NCI-H2107 (cell line): ENCODE measurements around the gene USP34.
"Not testable (repeated sequence)": the region's sequence is repeated elsewhere in the genome, so short reads cannot be mapped to it uniquely, and the experiment has no call there.

Experiments used
- DNase-seq: peaks from one replicate; lab custom pipeline; 2025; lab: John Stamatoyannopoulos, UW

USP34 gene

DNA sequence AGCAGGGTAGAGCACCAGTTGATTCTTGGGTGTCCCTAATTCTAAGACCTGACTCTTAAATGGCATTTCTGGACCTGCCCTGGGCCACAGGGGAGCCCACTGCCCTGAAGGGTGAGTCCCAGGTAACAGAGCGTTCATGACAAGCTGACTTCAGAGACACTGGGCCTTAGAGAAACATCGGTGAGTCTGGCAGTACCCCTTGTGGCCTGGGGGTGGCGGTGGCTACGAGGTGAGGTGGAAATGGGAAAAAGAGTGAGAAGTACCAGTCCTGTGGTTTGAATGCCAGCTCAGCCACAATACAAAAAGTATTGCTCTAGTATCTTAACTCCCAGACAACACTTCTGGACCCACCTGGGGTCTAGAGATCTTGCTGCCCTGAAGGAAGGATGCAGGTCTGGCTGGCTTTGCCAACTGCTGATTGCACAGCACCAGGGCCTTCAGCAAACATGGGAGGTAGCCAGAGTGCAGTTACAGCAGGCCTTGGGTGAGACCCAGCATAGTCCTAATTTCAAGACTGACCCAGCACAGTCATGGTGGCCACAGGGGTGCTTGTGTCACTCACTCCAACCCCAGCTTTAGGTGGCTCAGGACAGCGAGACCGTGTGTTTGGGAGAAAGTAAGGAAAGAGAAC lies 44.5 kb downstream of the USP34 start:
- DNase-seq = no peak

DNA sequence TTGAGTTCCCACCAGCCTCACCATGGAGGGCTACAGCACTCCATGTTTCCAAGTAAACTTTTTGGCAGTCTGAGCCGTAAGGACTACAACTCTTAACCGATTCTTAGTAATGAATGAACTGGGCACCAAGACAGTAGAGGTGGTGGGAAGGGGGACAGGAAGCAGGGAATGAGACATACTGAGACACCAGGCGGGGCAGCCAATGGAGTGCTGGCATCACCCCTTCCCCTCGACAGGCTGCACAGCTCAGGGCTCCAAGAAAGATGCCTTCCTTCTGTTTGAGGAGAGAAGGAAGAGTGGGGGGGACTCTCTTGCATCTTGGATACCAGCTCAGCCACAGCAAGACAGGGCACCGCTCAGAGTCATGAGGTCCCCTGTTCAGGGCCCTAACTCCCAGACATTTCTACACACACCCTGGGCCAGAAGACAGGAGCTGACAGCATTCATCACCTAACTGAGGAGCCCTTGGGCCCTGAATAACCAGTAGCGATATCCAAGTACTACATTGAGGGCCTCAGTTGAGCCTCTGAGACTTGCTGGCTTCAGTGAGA lies 45.2 kb downstream of the USP34 start:
- DNase-seq = no peak

DNA sequence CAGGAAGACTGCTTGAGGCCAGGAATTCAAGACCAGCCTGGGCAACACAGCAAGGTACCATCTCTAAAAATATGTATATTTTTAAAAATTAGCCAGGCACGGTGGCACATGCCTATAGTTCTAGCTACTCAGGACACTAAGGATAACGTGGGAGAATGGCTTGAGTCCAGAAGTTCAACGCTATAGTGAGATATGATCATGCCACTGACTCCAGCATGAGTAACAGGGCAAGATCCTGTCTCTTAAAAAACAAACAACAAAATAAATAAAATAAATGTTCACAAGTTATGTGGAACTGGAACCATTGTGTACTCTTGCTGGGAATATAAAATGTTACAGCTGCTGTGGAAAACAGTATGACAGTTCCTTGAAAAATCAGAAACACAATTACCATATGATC lies 47.2 kb downstream of the USP34 start:
- DNase-seq = no peak

DNA sequence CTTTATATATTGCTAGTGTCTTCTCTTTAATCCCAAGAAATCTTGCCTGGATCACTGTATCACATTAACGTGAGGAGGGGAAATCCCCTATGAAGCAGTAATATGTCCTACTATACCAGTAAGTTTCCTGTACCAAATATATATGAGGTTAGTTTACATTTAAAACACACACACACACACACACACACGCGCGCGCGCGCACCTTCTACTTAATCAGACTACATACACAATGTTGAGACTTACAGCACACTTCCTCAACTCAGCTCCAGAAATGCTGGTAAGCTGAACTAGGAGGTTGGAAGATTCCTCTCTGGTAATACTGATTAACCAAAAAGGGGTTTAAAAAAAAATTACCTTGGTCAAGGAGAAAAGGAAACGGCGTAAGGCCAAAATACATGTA lies 49.3 kb downstream of the USP34 start:
- no peak for DNase-seq

DNA sequence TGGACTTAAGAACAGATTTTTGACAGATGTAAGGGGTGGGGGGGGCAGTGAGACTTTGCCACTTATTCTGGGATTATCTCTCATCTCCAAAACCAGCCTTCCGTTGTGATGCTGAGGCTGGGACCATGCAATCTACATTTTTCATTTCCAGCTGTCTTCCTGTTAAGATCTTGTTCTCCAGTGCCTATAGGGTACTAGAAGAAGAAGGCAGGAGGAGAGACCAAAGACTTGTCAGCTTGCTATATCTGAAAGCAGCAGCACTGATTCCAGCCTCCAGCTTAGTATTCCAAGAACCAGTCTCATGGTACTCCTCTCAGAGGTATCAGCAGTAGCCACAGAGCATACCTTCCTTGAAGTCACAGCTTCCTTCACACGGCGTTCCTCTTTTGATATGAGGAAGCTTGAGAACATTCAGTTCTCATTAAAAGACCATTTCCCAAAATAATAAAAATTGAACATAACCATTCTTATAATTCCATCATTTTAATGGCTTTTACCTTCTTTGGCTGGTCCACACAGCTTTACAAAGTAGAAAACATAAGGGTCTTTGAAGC lies 49.8 kb downstream of the USP34 start:
- no peak for DNase-seq

DNA sequence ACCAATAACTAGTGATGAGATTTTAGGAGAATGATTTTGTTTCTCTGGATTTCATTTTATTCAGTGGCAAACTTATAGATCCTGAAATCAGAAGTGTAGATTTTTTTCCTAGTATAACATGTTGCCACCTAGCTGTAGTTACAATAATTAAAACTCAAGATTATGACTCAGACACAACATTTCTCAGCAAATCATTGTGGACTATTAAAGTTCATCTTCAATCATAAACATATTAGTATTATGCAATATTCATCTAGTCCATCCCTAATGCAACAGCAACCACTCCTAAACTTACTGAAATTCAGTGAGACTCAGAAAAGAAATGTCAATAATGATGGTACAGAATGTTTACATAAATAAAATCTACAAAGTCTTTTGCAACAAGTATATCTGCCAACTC lies 51.3 kb downstream of the USP34 start:
- no peak for DNase-seq

DNA sequence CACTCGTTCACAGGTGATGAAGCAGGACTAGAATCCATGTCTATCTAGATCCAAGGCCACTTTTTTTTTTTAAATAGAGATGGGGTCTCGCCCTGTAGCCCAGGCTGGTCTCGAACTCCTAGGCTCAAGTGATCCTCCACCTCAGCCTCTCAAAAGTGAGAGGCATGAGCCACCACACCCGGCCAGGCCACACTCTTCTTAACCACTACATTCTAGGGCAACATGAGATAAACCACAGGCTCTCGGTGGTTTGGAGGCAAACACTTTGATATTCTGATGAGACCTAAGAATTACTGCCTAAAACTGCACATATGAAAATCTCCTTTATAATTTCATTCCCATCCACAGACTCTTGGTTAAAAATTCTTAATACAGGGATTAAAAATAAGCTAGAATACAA lies 51.8 kb downstream of the USP34 start:
- no peak for DNase-seq

DNA sequence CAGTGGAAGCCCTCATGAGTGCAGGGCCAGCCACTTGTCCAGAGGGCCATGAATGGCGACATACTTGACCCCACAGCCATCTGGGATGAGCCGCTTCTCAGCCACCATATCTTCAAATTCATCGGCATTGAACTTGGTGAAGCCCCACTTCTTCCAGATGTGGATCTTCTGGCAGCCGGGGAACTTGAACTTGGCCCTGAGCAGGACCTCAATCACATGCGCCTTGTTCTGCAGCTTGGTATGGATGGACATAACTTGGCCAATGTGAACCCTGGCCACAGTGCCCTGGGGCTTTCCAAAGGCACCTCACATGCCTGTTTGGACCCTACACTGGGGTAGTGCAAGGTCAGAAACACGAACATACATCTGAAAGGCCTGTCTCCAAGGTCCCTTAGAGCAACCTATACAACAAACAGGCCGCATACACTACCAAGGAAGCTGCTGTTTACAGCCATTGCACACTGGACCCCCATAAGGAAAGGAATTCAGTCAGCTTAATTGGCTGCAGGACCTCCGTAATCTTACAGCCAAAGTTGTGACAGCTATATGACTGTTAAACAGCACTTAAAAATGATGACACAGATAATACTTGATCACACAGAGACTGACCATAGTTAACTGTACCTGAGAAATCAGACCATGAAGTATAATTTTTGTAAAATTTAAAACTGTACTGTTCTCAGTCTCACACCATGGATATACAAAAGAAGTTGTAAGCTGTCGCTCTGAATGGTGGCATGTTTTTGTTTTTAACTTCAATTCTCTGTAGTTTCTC lies 53.8 kb downstream of the USP34 start:
- DNase-seq = no peak

DNA sequence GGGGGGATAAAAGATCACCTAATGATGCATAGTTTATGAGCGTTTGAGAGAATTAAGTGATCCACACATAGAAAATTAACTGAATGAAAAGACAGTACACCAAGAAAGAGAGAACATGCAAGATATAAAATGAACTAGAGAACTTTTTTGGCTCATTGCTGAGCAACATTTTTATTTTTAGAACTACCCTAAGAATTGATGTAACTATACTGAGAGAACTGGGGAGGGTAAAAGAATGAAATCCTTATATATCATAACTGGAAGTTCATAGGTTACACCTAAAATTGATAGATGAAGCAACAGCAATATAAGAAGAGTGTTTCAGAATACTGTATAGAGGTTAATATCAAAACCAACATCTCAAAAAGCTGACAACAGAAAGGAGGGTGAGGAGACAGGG lies 55.6 kb downstream of the USP34 start:
- no peak for DNase-seq

DNA sequence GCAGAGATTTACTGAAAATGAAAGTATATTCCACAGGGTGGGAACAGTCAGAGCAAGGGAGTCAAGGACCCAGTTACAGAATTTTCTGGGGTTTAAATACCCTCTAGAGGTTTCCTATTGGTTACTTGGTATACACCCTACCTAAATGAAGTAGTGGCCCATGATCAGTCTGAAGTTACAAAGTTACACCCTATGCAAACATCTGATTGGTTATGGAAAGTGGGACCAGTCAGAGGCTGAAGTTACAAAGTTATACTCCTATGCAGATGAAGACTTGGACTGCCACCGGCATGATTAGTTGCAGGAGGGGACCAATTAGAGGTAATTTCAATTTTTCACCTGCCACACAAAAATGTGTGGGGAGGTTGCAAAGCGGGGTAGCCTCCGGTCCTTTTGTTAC lies 56.2 kb downstream of the USP34 start:
- DNase-seq = no peak

DNA sequence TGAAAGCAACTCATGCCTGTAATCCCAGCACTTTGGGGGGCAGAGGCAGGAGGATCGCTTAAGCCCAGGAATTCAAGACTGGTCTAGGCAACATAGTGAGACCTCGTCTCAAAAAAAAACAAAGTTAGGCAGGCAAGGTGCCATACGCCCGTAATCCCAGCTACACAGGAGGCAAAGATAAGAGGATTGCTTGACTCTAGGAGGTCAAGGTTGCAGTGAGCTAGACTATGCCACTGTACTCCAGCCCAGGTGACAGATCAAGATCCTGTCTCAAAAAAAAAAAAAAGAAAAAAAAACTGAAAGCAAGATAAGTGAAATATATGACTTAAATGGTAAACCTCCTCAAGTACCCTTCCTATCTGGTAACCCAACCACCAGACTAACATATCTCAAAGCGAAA lies 59.8 kb downstream of the USP34 start:
- no peak for DNase-seq

DNA sequence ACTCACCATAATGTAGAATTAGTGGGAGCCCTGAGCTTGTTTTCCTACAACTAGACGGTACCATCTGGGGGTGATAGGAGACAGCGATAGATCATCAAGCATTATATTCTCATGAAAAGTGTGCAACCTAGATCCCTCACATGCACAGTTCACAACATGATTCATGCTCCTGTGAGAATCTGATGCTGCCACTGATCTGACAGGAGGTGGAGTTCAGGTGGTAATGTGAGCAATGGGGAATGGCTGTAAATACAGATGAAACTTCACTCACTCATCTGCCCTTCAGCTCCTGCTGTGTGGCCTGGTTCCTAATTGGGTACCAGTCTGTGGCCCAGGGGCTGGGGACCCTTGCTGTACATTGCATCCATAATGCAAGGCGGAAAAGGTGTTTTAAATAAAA lies 60.7 kb downstream of the USP34 start:
- no peak for DNase-seq

DNA sequence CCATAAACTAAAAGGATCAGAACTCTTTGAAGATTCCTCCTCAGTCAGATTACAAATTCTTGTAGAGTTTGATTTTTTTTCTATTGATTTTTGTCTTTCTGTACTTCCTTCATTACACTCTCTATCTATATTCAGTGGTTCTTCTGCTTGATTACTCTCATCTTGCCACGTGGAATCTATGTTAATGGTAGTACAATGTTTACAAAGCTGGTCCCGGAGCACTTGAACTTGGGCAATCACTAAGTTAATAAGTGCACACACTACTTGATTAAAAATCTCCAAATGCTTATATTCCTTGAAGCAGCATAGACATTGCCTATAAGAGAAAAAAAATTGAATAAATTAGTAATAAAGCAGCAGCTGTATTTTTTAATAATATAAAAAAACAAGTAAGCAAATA lies 65.1 kb downstream of the USP34 start:
- DNase-seq = no peak

DNA sequence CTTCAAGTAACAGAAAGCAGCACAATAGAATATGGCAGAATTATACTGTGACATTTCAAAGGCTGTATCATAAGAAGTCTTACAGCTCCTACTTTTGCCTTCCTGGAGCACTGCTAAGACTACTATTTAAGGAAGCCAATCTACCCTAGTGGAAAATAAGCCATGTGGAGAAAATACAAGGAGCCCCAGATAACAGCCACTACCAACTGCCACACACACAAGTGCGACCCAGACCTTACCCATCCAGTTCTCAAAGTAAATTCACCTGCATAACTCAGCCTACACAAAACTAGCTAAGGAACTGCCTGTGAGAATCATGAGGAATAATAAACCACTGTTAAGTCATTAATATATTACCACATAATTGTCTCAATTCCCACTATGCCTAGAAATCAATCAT lies 66.4 kb downstream of the USP34 start:
- DNase-seq = no peak

DNA sequence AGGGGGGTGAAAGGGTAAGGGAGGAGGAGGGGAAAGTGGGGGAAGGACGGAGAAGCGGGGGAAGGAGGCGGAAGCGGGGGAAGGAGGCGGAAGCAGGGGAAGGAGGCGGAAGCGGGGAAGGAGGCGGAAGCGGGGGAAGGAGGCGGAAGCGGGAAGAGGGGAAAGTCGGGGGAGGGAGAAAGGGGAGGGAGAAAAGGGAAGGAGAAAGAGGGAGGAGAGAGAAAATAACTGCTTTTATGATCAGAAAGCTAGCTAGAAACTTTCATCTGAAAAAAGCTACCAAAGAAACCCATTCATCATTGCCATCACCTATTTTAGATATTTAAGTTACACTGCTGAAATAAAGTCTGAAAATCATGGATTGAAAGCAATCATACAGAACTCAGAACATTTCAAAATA lies 72.5 kb downstream of the USP34 start:
- no peak for DNase-seq

DNA sequence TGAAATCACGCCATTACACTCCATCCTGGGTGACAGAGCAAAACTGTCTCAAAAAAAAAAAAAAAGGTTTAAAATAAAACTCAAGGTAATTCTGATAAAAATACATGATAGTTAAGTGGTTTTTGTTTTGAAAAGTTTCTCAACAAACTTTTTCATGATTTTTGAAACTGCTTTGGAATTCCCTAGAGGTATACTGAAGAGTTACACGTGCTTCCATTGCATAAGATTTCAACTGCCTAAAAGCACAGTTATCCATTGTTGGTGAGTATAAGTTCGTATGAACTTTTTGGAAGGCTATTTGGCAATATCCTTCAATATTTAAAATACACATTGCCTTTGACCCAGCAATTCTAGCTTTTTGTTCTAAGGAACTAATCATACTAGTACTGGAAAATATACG lies 74.9 kb downstream of the USP34 start:
- no peak for DNase-seq

DNA sequence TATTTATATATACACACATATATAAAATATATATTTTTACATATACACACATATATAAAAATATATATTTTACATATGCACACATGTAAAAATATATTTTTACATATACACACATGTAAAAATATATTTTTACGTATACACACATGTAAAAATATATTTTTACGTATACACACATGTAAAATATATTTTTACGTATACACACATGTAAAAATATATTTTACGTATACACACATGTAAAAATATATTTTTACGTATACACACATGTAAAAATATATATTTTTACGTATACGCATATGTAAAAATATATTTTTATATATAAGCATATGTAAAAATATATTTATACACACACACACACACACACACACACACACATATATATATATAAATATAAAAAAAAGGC lies 83.3 kb downstream of the USP34 start:
- DNase-seq = not testable (repeated sequence)

DNA sequence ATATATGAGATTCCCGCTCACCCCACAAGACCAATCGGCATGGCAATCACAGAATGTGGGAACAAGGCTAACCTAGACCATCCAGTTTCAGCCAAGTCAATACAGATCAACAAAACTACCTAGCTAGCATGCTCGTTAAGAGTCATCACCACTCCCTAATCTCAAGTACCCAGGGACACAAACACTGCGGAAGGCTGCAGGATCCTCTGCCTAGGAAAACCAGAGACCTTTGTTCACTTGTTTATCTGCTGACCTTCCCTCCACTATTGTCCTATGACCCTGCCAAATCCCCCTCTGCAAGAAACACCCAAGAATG lies 90.0 kb downstream of the USP34 start:
- DNase-seq = not testable (repeated sequence)

DNA sequence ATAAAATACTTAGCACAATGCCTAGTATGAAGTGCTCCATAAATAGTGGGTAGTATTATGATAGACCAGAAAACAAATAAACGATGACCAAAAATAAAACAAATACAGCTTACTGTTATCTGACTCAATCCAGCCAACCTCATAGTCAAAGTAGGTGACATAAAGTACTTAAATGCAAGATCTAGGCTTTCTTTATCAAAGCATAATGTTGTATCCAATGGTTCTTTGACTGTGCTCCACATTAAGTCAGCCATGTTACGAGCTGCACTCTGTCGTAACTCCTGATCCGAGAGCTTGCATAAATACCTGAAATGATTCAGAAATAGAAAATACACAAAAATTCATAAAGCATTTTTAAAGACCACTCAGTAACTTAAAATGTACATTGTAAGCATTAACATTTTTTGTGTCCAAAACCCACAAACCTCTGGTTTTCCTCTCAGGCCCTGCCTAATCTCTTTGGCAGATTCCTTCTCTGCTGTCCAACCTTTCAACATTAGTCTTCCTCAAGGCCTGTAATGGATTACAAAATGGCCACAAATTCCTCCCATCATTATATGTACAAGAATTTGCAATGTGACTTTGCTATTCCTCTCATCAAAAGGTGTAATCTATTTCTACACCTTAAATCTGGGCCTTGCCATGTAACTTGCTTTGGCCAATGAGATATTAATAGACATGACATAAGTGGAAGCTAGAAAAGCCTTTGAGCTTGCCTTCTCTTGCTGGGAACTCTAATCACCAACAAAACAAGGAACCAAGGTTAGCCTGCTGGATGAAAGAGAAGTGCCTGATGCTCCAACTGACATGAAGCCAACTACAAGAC lies 90.6 kb downstream of the USP34 start:
- no peak for DNase-seq

DNA sequence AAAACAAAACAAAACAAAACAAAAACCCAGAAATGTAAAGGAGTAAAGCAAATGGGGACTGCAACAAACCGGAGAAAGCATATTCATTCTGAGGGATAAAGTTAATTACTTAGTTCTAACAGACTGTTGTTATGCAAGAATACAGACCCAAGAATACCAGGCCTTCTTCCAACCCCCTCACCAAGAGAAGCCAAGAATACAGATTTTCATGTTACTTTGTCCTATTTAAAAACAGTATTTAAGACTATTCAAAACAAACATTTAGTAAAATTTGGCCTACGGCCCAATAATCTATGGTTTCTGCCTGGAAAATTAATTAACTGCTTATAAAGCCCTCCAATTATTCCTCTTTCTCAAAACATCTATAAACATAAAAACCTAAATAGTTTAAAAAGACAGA lies 91.4 kb downstream of the USP34 start:
- no peak for DNase-seq

DNA sequence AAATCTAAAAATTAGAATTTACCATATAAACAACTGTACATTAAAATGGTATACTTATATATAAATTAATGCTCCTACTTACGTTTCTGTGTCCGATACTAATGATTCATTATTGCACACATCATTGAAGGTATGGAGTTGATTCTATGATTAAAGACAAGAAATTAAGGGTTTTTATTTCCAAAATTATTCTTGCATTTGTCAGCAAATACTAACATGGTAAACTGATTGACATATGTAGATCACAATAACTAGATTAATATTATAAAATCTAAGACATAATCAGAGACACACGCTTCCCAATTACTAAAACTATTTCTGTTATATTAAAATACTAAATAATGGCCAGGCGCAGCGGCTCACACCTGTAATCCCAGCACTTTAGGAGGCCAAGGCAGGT lies 92.6 kb downstream of the USP34 start:
- no peak for DNase-seq

DNA sequence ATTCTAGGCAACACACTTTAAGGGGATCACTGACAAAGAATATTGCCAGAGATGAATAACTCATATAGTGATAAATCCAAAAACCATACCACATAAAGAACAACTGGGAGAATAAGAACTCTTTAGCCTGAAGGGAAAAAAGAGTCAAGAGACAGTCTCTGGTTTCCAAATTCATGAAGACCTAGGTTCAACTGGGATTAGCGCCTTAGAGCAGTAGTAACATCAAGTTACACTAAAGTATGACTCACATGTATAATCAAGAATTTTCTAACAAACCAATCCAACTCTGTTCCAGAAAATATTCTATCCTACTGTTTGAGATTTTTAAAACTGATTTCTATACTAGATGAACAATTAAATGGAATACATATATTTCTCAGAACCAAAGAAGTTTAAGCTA lies 93.8 kb downstream of the USP34 start:
- no peak for DNase-seq

DNA sequence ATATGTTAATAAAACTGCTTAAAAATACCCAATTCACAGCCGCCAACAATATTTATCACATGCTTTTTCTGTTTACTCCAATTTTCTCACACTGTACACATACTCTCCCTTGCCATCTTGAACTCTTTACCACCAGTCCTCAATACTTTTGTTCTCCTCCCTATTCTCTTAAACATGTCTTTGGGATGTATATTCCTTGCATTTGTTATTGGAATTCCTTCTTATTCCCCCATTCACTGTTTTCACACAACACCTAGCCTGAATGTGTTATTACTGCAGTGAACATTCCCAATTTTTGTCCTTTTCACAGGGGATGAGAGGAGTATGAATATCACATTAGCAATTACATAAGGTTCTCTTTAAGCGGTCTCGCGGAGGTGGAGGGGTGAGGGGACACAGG lies 94.7 kb downstream of the USP34 start:
- no peak for DNase-seq
